DND-41 (cell line): ENCODE measurements around the gene MC3R.

Experiments used
- ATAC-seq: fragments of 200-7000 bp; cut with Tn5 transposase; 3 replicates; pipeline ENCODE4 v1.9.1; 2021; ENCODE audit warnings: low read depth; ENCODE audit not compliant: insufficient read depth
- DNase-seq: peaks from one replicate; pipeline ENCODE4 v3.0.0-alpha.2; 2020
- H2AFZ ChIP-seq: 2 replicates; pipeline ENCODE4 v1.6.0; 2012; ENCODE audit warnings: low read depth, low read length
- H3K27ac ChIP-seq: 2 replicates; pipeline ENCODE4 v1.5.1; 2012; ENCODE audit warnings: low read length, inconsistent platforms
- H3K27me3 ChIP-seq: fragments of 200-600 bp; sonication (generic); 2 replicates; pipeline ENCODE4 v1.6.0; 2012; ENCODE audit warnings: low read length, mild to moderate bottlenecking, inconsistent platforms; ENCODE audit not compliant: insufficient read depth, poor library complexity
- H3K36me3 ChIP-seq: 2 replicates; pipeline ENCODE4 v1.5.1; 2012; ENCODE audit warnings: low read length, inconsistent platforms; ENCODE audit not compliant: insufficient read depth
- H3K4me1 ChIP-seq: 2 replicates; pipeline ENCODE4 v1.5.1; 2012; ENCODE audit warnings: mild to moderate bottlenecking, low read length; ENCODE audit not compliant: insufficient read depth
- H3K4me2 ChIP-seq: 2 replicates; pipeline ENCODE4 v1.6.0; 2012; ENCODE audit warnings: mild to moderate bottlenecking, moderate library complexity, low read length, inconsistent platforms; ENCODE audit not compliant: insufficient read depth
- H3K4me3 ChIP-seq, 2 experiments: fragments of 200-600 bp in 1 of 2; shearing (Covaris generic) in 1 of 2; 2 replicates each; pipeline ENCODE4 v1.5.1; 2012 to 2016; ENCODE audit warnings: inconsistent platforms in 2 of 2, low read length in 2 of 2, mild to moderate bottlenecking in 2 of 2, low read depth in 1 of 2, moderate library complexity in 1 of 2
- H3K79me2 ChIP-seq: 2 replicates; pipeline ENCODE4 v1.6.0; 2012; ENCODE audit warnings: low read length, inconsistent platforms; ENCODE audit not compliant: insufficient read depth
- H3K9ac ChIP-seq: 2 replicates; pipeline ENCODE4 v1.6.0; 2012; ENCODE audit warnings: low read depth, mild to moderate bottlenecking, inconsistent platforms, low read length, moderate library complexity
- H3K9me3 ChIP-seq: 2 replicates; pipeline ENCODE4 v1.5.1; 2012; ENCODE audit warnings: low read length, moderate library complexity, mild to moderate bottlenecking, inconsistent platforms; ENCODE audit not compliant: insufficient read depth, severe bottlenecking
- H4K20me1 ChIP-seq: 2 replicates; pipeline ENCODE4 v1.6.0; 2012; ENCODE audit warnings: low read length; ENCODE audit not compliant: insufficient read depth
- CTCF ChIP-seq: IDR thresholded peaks from 2 replicates; pipeline ENCODE4 v1.5.1; 2012; ENCODE audit warnings: borderline replicate concordance, low read length, moderate library complexity, mild to moderate bottlenecking; ENCODE audit not compliant: poor library complexity, severe bottlenecking; ENCODE audit errors: extremely low read depth
- EZH2 ChIP-seq: IDR thresholded peaks from 3 replicates; pipeline ENCODE4 v1.6.1; 2012; ENCODE audit warnings: borderline replicate concordance, low read depth, mild to moderate bottlenecking, moderate library complexity, low read length, inconsistent platforms; ENCODE audit not compliant: severe bottlenecking

MC3R gene

GRCh38 chr20:56234110-56234509, 14.4 kb upstream of the MC3R start:
- no peak overlapping the region for H3K4me3 ChIP-seq
- peaks cover 15% of the 10 kb centered on the region for H3K9me3 ChIP-seq
- H3K4me1 ChIP-seq = no peaks in the 10 kb centered on the region
- DNase-seq (no peak), ATAC-seq (no peak)
- no peaks in the 10 kb centered on the region for H3K36me3 ChIP-seq
- no peaks in the 10 kb centered on the region for H3K79me2 ChIP-seq
- no peak overlapping the region for H3K9ac ChIP-seq
- H4K20me1 ChIP-seq = no peaks in the 10 kb centered on the region
- no peak overlapping the region for H3K4me2 ChIP-seq
- H2AFZ ChIP-seq = no peak overlapping the region
- peaks cover 3% of the 10 kb centered on the region for H3K27me3 ChIP-seq
- TF ChIP-seq CTCF (no peak), EZH2 (no peak)
- H3K27ac ChIP-seq = no peak overlapping the region

GRCh38 chr20:56237335-56237734, 11.2 kb upstream of the MC3R start:
- Histone ChIP-seq H3K27ac (no peak overlapping the region), H3K4me3 (no peak overlapping the region), H3K79me2 (no peaks in the 10 kb centered on the region), H3K4me1 (no peaks in the 10 kb centered on the region), H3K9me3 (peaks cover 15% of the 10 kb centered on the region), H3K27me3 (no peaks in the 10 kb centered on the region), H2AFZ (no peak overlapping the region), H4K20me1 (no peaks in the 10 kb centered on the region), H3K4me2 (no peak overlapping the region), H3K36me3 (no peaks in the 10 kb centered on the region), H3K9ac (no peak overlapping the region)
- no peak for DNase-seq
- TF ChIP-seq EZH2 (no peak), CTCF (no peak)
- ATAC-seq = no peak

- Histone ChIP-seq H2AFZ (no peak overlapping the region), H4K20me1 (no peaks in the 10 kb centered on the region), H3K9ac (no peak overlapping the region), H3K36me3 (no peaks in the 10 kb centered on the region), H3K4me1 (no peaks in the 10 kb centered on the region), H3K4me3 (no peak overlapping the region), H3K27me3 (no peaks in the 10 kb centered on the region), H3K4me2 (no peak overlapping the region), H3K79me2 (no peaks in the 10 kb centered on the region), H3K27ac (no peak overlapping the region), H3K9me3 (no peaks in the 10 kb centered on the region)
- no peak for ATAC-seq
- no peak for DNase-seq
- no peak for TF ChIP-seq CTCF
These were observed 4.3 kb upstream of the MC3R start for GRCh38 chr20:56244259-56244658.

- no peak for DNase-seq
- TF ChIP-seq CTCF (no peak), EZH2 (no peak)
- Histone ChIP-seq H3K36me3 (no peaks in the 10 kb centered on the region), H3K27me3 (no peaks in the 10 kb centered on the region), H3K4me1 (no peaks in the 10 kb centered on the region), H4K20me1 (no peaks in the 10 kb centered on the region), H3K9me3 (no peaks in the 10 kb centered on the region), H3K79me2 (no peaks in the 10 kb centered on the region), H2AFZ (no peak overlapping the region), H3K9ac (no peak overlapping the region), H3K4me3 (no peak overlapping the region), H3K27ac (no peak overlapping the region), H3K4me2 (no peak overlapping the region)
- no peak for ATAC-seq
These were observed 2.8 kb upstream of the MC3R start for GRCh38 chr20:56245761-56246160.
